Rectal smooth muscle tissue (tissue), 1 donor: ENCODE results near the gene HEPN1.

Experiments
- H3K27ac ChIP-seq: one replicate; pipeline ENCODE4 v1.7.0; 2013; ENCODE audit warnings: low read depth, low read length, inconsistent platforms
- H3K27me3 ChIP-seq: one replicate; pipeline ENCODE4 v1.7.0; 2013; ENCODE audit warnings: low read length; ENCODE audit not compliant: control insufficient read depth, insufficient read depth
- H3K36me3 ChIP-seq: one replicate; pipeline ENCODE4 v1.7.0; 2013; ENCODE audit warnings: low read length; ENCODE audit not compliant: control insufficient read depth, insufficient read depth
- H3K4me1 ChIP-seq: one replicate; pipeline ENCODE4 v1.7.0; 2013; ENCODE audit warnings: low read length; ENCODE audit not compliant: control insufficient read depth, insufficient read depth
- H3K4me3 ChIP-seq: one replicate; pipeline ENCODE4 v1.7.0; 2013; ENCODE audit warnings: low read length
- H3K9ac ChIP-seq: one replicate; pipeline ENCODE4 v1.7.0; 2013; ENCODE audit warnings: low read length

Gene HEPN1

DNA sequence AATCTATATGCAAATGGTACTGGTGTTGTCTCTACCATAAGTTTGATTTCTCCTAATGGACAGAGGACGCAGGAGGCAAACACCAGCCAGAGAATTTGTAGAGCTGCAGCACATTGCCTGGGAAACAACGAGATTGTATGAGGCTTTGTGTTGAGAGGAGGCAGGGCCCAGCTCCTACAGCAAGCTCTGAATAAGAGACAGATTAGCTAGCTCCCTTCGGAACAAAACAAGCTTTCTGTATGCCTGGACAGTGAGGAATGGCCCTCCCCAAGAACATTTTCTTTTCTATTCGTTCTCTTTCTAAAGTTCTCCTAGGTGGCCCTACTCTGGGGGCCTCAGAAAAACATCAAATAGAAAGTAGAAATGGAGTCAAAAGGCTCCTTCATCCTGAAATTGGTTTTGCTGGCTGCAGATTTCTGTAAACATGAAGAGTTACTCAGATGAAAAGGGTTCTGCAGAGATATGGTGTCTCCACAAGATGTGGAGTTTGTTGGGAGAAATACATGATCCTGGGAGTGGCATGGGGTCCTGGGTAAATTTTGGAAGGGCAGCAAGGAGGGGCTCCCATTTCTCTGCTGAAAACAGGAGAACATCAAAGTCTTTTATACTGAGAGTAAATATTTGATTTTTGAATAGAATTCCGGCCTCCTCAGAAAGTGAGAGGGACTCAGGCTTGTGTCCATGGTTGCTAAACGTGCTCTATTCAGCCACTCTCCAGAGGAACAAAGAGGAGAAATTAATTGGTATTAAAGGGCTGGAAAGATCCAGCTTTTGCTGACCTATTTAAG lies 23.6 kb downstream of the HEPN1 start:
- Histone ChIP-seq H3K9ac (no peak overlapping the region), H3K27me3 (no peaks in the 10 kb centered on the region), H3K27ac (no peak overlapping the region), H3K36me3 (no peaks in the 10 kb centered on the region), H3K4me3 (no peak overlapping the region), H3K4me1 (no peaks in the 10 kb centered on the region)

GRCh38 chr11:124943254-124943616 lies 24.2 kb downstream of the HEPN1 start:
- Histone ChIP-seq H3K36me3 (no peaks in the 10 kb centered on the region), H3K9ac (no peak overlapping the region), H3K4me3 (no peak overlapping the region), H3K4me1 (no peaks in the 10 kb centered on the region), H3K27me3 (no peaks in the 10 kb centered on the region), H3K27ac (no peak overlapping the region)

- no peak overlapping the region for H3K4me3 ChIP-seq
- no peak overlapping the region for H3K9ac ChIP-seq
- H3K27me3 ChIP-seq, result no peaks in the 10 kb centered on the region
- no peak overlapping the region for H3K27ac ChIP-seq
- H3K36me3 ChIP-seq, result no peaks in the 10 kb centered on the region
- H3K4me1 ChIP-seq, result no peaks in the 10 kb centered on the region
These were observed 24.7 kb downstream of the HEPN1 start for GRCh38 chr11:124943741-124944140.

DNA sequence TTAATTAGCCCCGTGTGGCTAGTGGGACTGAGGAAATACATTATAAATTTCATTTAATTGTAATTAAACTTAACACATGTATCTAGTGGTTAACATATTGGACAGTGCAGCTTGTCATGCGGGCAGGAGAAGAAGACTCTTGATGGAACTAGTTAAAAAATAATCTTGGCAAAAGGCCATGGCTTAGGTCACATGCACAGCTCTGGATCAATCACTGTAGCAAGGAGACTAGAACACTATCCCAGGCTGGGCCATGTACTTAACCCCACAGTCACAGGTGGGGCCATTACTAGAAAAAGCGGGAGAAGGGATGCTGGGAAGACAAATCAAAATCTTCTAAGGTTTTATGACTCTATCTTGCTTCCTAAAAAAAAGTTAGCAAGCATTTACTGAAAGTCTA lies 25.5 kb downstream of the HEPN1 start:
- Histone ChIP-seq H3K4me1 (no peaks in the 10 kb centered on the region), H3K9ac (no peak overlapping the region), H3K36me3 (no peaks in the 10 kb centered on the region), H3K4me3 (no peak overlapping the region), H3K27me3 (no peaks in the 10 kb centered on the region), H3K27ac (no peak overlapping the region)

GRCh38 chr11:124945826-124946225 lies 26.8 kb downstream of the HEPN1 start:
- H3K4me1 ChIP-seq, result no peaks in the 10 kb centered on the region
- H3K27ac ChIP-seq, result no peak overlapping the region
- H3K36me3 ChIP-seq, result no peaks in the 10 kb centered on the region
- H3K9ac ChIP-seq, result no peak overlapping the region
- H3K4me3 ChIP-seq, result no peak overlapping the region
- H3K27me3 ChIP-seq, result no peaks in the 10 kb centered on the region

DNA sequence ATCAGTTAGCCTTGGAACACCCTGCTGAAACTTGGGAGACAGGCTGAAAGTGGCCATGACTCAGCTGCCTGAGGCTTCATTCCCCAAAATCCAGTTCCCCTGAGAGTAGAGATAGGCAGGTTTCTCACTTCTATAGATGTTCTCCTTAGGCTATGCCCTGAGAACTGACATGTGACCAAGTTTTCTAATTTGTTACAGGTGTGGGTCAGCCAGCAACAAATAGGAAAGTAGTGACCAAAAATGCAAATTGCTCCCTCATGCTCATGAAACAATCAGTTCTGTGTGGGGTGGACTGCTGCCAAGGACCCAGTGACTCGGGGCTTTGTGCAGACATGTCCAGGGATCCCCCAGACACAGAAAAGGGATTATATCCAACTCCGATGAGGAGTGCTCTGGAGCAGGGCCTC lies 27.7 kb downstream of the HEPN1 start:
- no peak overlapping the region for H3K4me3 ChIP-seq
- H3K36me3 ChIP-seq, result no peaks in the 10 kb centered on the region
- no peak overlapping the region for H3K27ac ChIP-seq
- no peaks in the 10 kb centered on the region for H3K4me1 ChIP-seq
- no peaks in the 10 kb centered on the region for H3K27me3 ChIP-seq
- H3K9ac ChIP-seq, result no peak overlapping the region

DNA sequence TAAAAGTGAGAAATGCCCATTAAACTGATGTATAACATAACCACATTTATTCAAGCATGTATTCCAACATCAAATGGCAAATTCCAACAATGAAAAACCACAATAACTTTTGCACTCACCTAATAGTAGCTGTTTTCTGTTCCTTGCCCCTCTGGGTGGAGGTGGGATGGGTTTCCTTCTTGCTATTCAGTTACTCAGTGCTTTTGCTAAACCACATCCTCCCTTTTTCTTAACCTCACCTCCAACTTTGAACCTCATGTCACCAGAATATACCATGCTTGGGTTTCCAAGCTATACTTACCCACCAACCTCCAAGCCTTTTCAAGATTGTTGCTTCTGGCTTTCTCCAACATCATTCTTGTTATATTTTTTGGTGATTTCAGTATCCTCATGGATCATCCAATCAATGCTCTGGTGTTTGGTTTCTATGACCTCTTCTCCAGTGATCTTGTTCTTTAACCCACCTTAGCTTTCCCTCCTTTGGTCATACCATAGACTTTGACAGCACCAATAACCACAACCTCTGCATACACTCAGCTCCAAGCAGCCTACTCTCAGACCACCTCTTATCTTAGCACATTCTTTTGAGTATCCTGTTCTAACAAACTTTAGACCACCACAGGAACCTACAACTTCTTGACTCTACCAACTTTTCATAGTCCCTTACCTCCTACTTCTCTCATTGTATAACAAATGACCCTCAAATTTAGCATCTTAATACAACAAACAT lies 31.7 kb downstream of the HEPN1 start:
- Histone ChIP-seq H3K27me3 (no peaks in the 10 kb centered on the region), H3K4me1 (peaks cover 8% of the 10 kb centered on the region), H3K27ac (no peak overlapping the region), H3K4me3 (no peak overlapping the region), H3K9ac (no peak overlapping the region), H3K36me3 (no peaks in the 10 kb centered on the region)

DNA sequence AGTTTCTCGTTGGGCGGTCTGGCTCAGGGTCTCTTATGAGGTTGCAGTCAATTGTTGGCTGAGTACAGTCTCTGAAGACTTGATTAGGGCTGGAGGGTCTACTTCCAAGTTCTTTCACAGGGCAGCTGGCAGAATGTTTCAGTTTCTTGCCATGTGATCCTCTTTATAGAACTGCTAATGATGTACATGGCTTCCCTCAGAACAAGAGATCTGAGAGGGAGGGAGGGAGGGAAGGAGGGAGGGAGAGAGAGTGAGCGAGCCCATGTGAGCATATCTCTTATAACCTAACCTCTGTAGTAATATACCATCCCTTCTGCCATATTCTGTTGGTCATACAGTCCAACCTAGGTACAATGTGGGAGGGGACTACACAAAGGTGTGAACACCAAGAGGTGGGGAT lies 32.3 kb downstream of the HEPN1 start:
- Histone ChIP-seq H3K36me3 (no peaks in the 10 kb centered on the region), H3K9ac (no peak overlapping the region), H3K27ac (no peak overlapping the region)

DNA sequence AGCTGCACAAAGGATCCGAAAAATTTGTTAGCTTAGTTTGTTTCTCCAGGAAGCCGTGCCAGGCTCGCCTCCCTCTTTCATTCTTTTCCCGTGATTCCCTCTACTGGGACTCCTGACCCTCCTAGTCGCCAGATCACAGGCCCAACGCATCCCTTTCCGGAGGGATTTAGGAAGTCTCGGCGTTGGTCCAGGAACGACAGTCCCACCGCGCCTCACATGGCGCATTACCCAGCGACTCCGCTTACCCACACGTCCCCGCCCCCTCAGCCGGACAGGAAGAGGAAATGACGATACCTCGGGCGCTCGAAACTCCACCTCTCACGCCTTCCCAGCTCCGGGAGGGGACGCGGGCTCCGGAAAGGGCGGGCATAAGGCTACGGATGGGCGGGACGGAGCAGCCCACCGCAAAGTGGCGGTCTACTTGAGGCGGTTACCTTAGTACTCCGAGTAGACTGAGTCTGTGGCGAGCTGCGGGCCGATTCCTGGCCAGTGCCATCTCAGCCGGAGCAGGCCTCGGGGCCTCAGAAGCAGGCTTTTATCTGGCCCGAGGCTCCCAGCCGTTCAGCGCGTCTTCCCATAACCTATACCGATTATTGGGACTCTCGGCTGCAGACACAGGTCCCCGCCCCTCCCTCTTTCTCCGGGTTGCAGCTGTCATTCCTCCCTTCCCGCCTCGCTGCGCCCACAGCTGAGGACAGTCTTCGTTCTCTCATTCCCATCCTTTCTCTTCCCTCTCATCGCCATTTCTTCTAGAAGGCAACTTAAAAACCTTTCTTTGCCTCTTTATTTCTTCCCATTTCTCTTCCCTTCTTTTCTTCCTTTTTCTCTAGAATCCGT lies 34.9 kb downstream of the HEPN1 start, which contains the start of gene CCDC15:
TSS of gene CCDC15 (plus strand) at position 450 of the 837 bp plus-strand sequence. CDS start 531 bp downstream, outside the sequence.
- peak within 1 kb of the TSS; percentile 92 for H3K4me3 ChIP-seq
- H3K9ac ChIP-seq, result peak within 1 kb of the TSS; percentile 90
- H3K27ac ChIP-seq, result peak within 1 kb of the TSS; percentile 90
- peaks cover 8% of the 10 kb centered on the region for H3K4me1 ChIP-seq
- no peaks in the 10 kb centered on the region for H3K27me3 ChIP-seq
- H3K36me3 ChIP-seq, result no peaks in the 10 kb centered on the region

More for the DNA sequence above, 32.3 kb downstream of the HEPN1 start:
- Histone ChIP-seq H3K27me3 (no peaks in the 10 kb centered on the region), H3K4me1 (peaks cover 8% of the 10 kb centered on the region), H3K4me3 (no peak overlapping the region)

DNA sequence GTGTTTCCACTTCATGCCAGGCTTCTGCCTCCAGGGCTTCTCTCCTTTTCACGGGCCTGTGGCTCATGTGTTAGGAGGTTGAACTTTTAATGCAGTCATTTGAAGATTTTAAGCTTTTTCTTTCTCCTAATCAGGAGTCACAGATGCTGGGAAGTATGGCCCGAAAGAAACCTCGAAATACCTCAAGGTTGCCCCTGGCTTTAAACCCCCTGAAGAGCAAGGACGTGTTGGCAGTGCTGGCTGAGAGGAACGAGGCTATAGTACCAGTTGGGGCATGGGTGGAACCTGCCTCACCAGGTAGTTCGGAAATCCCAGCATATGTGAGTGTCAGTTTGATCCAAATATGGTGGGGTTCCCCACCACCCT lies 35.5 kb downstream of the HEPN1 start:
- Histone ChIP-seq H3K36me3 (no peaks in the 10 kb centered on the region), H3K4me3 (peak overlapping the region; percentile 92), H3K27me3 (no peaks in the 10 kb centered on the region), H3K4me1 (peaks cover 8% of the 10 kb centered on the region), H3K27ac (peak overlapping the region; percentile 90), H3K9ac (peak overlapping the region; percentile 90)

DNA sequence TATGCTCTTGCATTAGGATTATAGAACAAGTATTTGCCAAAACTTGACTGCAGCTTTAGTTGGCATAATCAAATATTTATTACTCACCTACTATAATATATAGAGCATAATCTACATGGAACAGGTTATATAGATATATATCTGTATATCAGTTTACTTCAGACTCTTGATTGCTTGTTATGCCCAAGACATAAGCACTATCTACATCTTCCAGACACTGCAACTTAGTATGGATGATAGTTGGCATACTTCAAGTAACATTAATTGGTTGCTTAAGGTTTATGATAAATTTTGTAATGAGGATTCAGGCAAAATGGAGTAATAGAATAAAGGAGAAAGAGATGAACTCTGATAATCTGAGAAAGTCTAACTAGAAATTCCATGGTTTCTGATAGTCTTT lies 36.0 kb downstream of the HEPN1 start:
- H3K27me3 ChIP-seq, result no peaks in the 10 kb centered on the region
- H3K27ac ChIP-seq, result no peak overlapping the region
- H3K4me3 ChIP-seq, result no peak overlapping the region
- H3K9ac ChIP-seq, result no peak overlapping the region
- H3K36me3 ChIP-seq, result no peaks in the 10 kb centered on the region
- H3K4me1 ChIP-seq, result peaks cover 8% of the 10 kb centered on the region

DNA sequence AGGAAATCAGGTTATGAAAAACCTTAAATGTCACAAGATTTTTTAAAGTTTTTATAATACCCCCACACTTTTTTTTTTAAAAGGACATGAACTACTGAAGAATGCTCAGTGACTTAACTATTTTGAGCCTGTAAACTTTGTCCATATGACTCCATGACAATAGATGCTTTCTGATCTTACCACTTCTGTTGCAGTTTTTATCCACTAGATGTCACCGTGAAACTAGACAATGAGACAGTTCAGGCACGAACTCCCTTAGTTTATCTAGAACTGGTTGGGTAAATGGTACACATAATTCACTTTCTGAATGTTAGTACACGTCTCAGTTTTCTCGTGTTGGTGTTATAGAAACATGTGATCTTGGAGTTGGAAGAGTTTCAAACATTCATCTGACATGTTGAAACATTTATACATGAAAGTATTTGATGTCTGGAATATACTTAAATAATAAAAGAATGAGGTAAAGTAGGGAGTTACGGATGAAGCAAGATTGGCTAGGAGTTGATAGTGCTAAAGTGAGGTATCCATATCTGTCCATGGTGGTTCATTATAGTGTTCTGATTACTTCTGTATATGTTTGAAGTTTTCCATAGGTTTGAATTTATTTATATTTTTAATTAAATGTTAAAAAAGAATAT lies 43.0 kb downstream of the HEPN1 start:
- Histone ChIP-seq H3K36me3 (no peaks in the 10 kb centered on the region), H3K27ac (no peak overlapping the region), H3K4me3 (no peak overlapping the region), H3K4me1 (no peaks in the 10 kb centered on the region), H3K9ac (no peak overlapping the region), H3K27me3 (no peaks in the 10 kb centered on the region)
